Loucy (cell line): ENCODE measurements around the gene ZC3HAV1L.

Source experiments
- EZH2phosphoT487 ChIP-seq: fragments of 200-600 bp; IDR thresholded peaks from 2 replicates; pipeline ENCODE4 v1.6.1; 2018; ENCODE audit warnings: antibody characterized with exemption, mild to moderate bottlenecking, moderate library complexity, borderline replicate concordance
- TF ChIP-seq, protein P1 (sequence below): fragments of 200-600 bp; sonication (generic); conservative IDR thresholded peaks from 2 replicates; pipeline ENCODE4 v1.5.1; 2014; ENCODE audit warnings: mild to moderate bottlenecking, antibody characterized with exemption, low read length

DNA sequence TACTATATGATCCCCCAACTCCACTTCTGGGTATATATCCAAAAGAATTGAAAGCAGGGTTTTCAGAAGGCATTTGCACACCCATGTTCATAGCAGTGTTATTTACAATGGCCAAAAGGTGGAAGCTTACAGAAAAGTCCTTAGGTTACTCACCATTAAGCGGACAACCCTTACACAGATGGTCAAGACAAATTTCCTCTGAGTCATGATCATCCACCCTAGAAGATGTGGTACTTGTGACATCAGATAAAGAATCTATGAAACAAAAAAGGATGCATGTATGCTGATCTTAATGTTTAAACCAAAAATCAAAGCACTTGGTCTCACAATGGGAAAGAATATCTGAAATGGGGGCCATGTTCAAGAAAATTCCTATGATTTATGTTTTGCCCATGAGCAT, 42.6 kb upstream of the ZC3HAV1L start:
- TF ChIP-seq, protein P1, sequence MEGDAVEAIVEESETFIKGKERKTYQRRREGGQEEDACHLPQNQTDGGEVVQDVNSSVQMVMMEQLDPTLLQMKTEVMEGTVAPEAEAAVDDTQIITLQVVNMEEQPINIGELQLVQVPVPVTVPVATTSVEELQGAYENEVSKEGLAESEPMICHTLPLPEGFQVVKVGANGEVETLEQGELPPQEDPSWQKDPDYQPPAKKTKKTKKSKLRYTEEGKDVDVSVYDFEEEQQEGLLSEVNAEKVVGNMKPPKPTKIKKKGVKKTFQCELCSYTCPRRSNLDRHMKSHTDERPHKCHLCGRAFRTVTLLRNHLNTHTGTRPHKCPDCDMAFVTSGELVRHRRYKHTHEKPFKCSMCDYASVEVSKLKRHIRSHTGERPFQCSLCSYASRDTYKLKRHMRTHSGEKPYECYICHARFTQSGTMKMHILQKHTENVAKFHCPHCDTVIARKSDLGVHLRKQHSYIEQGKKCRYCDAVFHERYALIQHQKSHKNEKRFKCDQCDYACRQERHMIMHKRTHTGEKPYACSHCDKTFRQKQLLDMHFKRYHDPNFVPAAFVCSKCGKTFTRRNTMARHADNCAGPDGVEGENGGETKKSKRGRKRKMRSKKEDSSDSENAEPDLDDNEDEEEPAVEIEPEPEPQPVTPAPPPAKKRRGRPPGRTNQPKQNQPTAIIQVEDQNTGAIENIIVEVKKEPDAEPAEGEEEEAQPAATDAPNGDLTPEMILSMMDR = no peak
- TF ChIP-seq EZH2phosphoT487 = no peak
